GM12878 (cell line): Measurements from ENCODE around the gene GOLIM4. TPM values are rescaled to one million over a fixed set of nuclear protein-coding genes. Genes with fewer than 3 reads are reported as not detected.

Experiments
- ATAC-seq: fragments of 200-7000 bp; cut with Tn5 transposase; 3 replicates; pipeline ENCODE4 v1.9.1; 2020; ENCODE audit warnings: mild to moderate bottlenecking, moderate library complexity
- BruUV-seq: library from RNA; stranded (reverse); fragments of 400-500 nt; replicated peaks from 2 replicates; lab custom pipeline; 2021; lab: Mats Ljungman, UMichigan
- CTCF ChIA-PET: fragments of 300-600 bp; sonication (Branson Sonifier 250); formaldehyde crosslinking; extraction: SDS; loops from one replicate; lab custom pipeline; 2021; ENCODE audit warnings: inconsistent platforms; lab: Yijun Ruan, JAX
- POLR2A ChIA-PET: fragments of 350-600 bp; formaldehyde crosslinking; extraction: SDS; loops from one replicate; lab custom pipeline; 2021; ENCODE audit warnings: inconsistent platforms; lab: Charles Lee
- RAD21 ChIA-PET: fragments of 300-600 bp; sonication (Branson Sonifier 250); formaldehyde crosslinking; loops from one replicate; lab custom pipeline; 2023; ENCODE audit warnings: antibody characterized with exemption; ENCODE audit not compliant: unreplicated experiment; lab: Charles Lee
- SMC1A ChIA-PET: fragments of 300-600 bp; sonication (Branson Sonifier 250); formaldehyde crosslinking; loops from one replicate; lab custom pipeline; 2023; ENCODE audit not compliant: unreplicated experiment, uncharacterized antibody; lab: Charles Lee
- DNase-seq: peaks from one replicate; pipeline ENCODE4 v3.0.0-alpha.2; 2011; ENCODE audit warnings: low read depth, low spot score
- FAIRE-seq: peaks from 3 replicates; lab custom pipeline; 2011; peaks lifted over from hg19 to GRCh38; lab: Jason Lieb, UNC
- H2AFZ ChIP-seq: 2 replicates; pipeline ENCODE4 v1.6.0; 2011; ENCODE audit warnings: low read depth, low read length, control low read depth; ENCODE audit not compliant: control insufficient read depth
- H3K27ac ChIP-seq: 2 replicates; pipeline ENCODE4 v1.5.1; 2011; ENCODE audit warnings: control low read depth; ENCODE audit not compliant: control insufficient read depth, insufficient read depth
- H3K27me3 ChIP-seq, 2 experiments: replicated peaks in 1 of 2; 2 replicates each; pipeline versions ENCODE4 v1.6.0 to v1.6.1; 2011; ENCODE audit warnings: low read length in 1 of 2; ENCODE audit not compliant: control insufficient read depth in 2 of 2, insufficient read depth in 2 of 2
- H3K36me3 ChIP-seq, 2 experiments: 2 replicates each; pipeline ENCODE4 v1.5.1; 2011; ENCODE audit warnings: low read length in 1 of 2; ENCODE audit not compliant: control insufficient read depth in 2 of 2, insufficient read depth in 2 of 2
- H3K4me1 ChIP-seq: 2 replicates; pipeline ENCODE4 v1.6.1; 2011; ENCODE audit warnings: mild to moderate bottlenecking, low read length, moderate library complexity, mixed read lengths; ENCODE audit not compliant: control insufficient read depth, insufficient read depth
- H3K4me2 ChIP-seq: 2 replicates; pipeline ENCODE4 v1.6.0; 2011; ENCODE audit warnings: control low read depth; ENCODE audit not compliant: control insufficient read depth, insufficient read depth
- H3K4me3 ChIP-seq: fragments of 200-600 bp; sonication (generic); 2 replicates; pipeline ENCODE4 v1.5.1; 2016
- H3K79me2 ChIP-seq: 2 replicates; pipeline ENCODE4 v1.6.0; 2011; ENCODE audit warnings: low read length; ENCODE audit not compliant: control insufficient read depth, insufficient read depth
- H3K9ac ChIP-seq: 2 replicates; pipeline ENCODE4 v1.8.0; 2011; ENCODE audit warnings: low read length, control low read depth, mixed read lengths; ENCODE audit not compliant: control insufficient read depth, insufficient read depth
- H3K9me3 ChIP-seq: replicated peaks from 3 replicates; pipeline ENCODE4 v1.5.1; 2011; ENCODE audit warnings: mild to moderate bottlenecking, low read length; ENCODE audit not compliant: control insufficient read depth, insufficient read depth
- H4K20me1 ChIP-seq: 2 replicates; pipeline ENCODE4 v1.6.0; 2011; ENCODE audit not compliant: control insufficient read depth, insufficient read depth
- BCL3 ChIP-seq: IDR thresholded peaks from 2 replicates; pipeline ENCODE4 v1.6.1; 2011; ENCODE audit warnings: borderline replicate concordance, low read depth, mild to moderate bottlenecking, moderate library complexity, low read length; ENCODE audit not compliant: insufficient read depth, poor library complexity, severe bottlenecking
- BRCA1 ChIP-seq: IDR thresholded peaks from 2 replicates; pipeline ENCODE4 v1.6.1; 2011; ENCODE audit warnings: low read depth, low read length, improper control_type of control experiment
- ETV6 ChIP-seq, 2 experiments: fragments of 450-650 bp in 1 of 2; IDR thresholded peaks in 1 of 2; conservative IDR thresholded peaks in 1 of 2; 2 replicates each; pipeline ENCODE4 v1.6.1; 2014; ENCODE audit warnings: antibody characterized with exemption in 1 of 2, borderline replicate concordance in 1 of 2, low read depth in 1 of 2, mild to moderate bottlenecking in 1 of 2, moderate library complexity in 1 of 2
- IKZF1 ChIP-seq: fragments of 450-650 bp; conservative IDR thresholded peaks from 2 replicates; pipeline ENCODE4 v1.6.1; 2017; ENCODE audit warnings: antibody characterized with exemption, mild to moderate bottlenecking
- RAD21 ChIP-seq: IDR thresholded peaks from 2 replicates; pipeline ENCODE4 v1.6.1; 2011; ENCODE audit warnings: mild to moderate bottlenecking, low read depth, low read length, moderate library complexity; ENCODE audit not compliant: insufficient read depth
- ZNF24 ChIP-seq: fragments of 450-650 bp; IDR thresholded peaks from 2 replicates; pipeline ENCODE4 v1.6.1; 2017; ENCODE audit warnings: antibody characterized with exemption, mild to moderate bottlenecking
- ZNF274 ChIP-seq: IDR thresholded peaks from one replicate; pipeline ENCODE4 v1.8.0; 2011; ENCODE audit not compliant: insufficient read length, insufficient read depth
- WGBS: methylation state at CpG from one replicate; pipeline ENCODE4 v1.1.6; 2016; ENCODE audit warnings: low lambda C conversion rate; ENCODE audit not compliant: insufficient replicate concordance, insufficient coverage; ENCODE audit errors: missing lambda C conversion rate; 5-methylcytosine and 5-hydroxymethylcytosine counted together
- in situ Hi-C: fragments of 300-500 bp; cut with MboI; formaldehyde crosslinking; loops from 9 replicates; pipeline ENCODE4 v1.14.3; 2018; ENCODE audit warnings: mixed read lengths
- intact Hi-C: fragments of 100-400 bp; cut with micrococcal nuclease; formaldehyde crosslinking; loops from one replicate; pipeline ENCODE4 v1.14.2; 2022; ENCODE audit not compliant: unreplicated experiment
- polyA plus RNA-seq, 11 experiments: library from polyadenylated mRNA; depleted of rRNA in 4 of 11; unstranded in 6 of 11; stranded (reverse) in 5 of 11; fragments of >200 nt; fragmentation: Nextera tagmentation in 4 of 11; fragmentation: Illumina TruSeq in 1 of 11; extraction: Ambion mirVana in 4 of 11; extraction: Trizol in 1 of 11; gene quantifications; 1 replicate in 1 of 11; 2 replicates in 10 of 11; pipeline versions ENCODE4 v1.2.1 to v1.2.3, GENCODE V29; 2011 to 2016; ENCODE audit warnings: inconsistent platforms in 2 of 11, missing spikeins in 2 of 11, low read depth in 1 of 11
- total RNA-seq, 4 experiments: library from RNA; depleted of rRNA in 3 of 4; stranded (reverse); fragments of >200 nt in 3 of 4; fragmentation: Illumina TruSeq in 1 of 4; extraction: Trizol in 1 of 4; gene quantifications; 2 replicates each; pipeline versions ENCODE4 v1.2.1 to v1.2.3, GENCODE V29; 2013 to 2021

The GOLIM4 gene
- total and polyA plus RNA-seq, 10 of the 15 experiments (the other 5 are each of a cell fraction or from before 2014, with no cell fraction given): 11.1 to 32.4 (median 19.3) TPM

GRCh38 chr3:168052515-168052914 is 43.2 kb downstream of the GOLIM4 start:
- in situ Hi-C loops (no loop called here), intact Hi-C loops (loop anchor here (10.0 kb wide), 1 partner anchor 358 kb away; no protein-coding TSS in a partner anchor)
- ChIA-PET CTCF (interaction anchor here (0.7 to 12.6 kb wide), 22 partner anchors 9 to 568 kb away, joined by 3 to 318 read pairs (median 4); partner anchors contain the start of gene GOLIM4), POLR2A (interaction anchor here (0.7 to 2.0 kb wide), 4 partner anchors 28 to 44 kb away, joined by 3 to 7 read pairs (median 3); no protein-coding TSS in a partner anchor), SMC1A (interaction anchor here (0.9 to 10.3 kb wide), 15 partner anchors 9 to 113 kb away, joined by 3 to 186 read pairs (median 7); partner anchors contain the start of gene GOLIM4), RAD21 (interaction anchor here (1.0 to 4.1 kb wide), 11 partner anchors 10 to 159 kb away, joined by 3 to 28 read pairs (median 4); partner anchors contain the start of gene GOLIM4)
- no peak for TF ChIP-seq IKZF1
- no peak for TF ChIP-seq ZNF24
- TF ChIP-seq BRCA1: no peak
- TF ChIP-seq BCL3: no peak
- TF ChIP-seq RAD21: no peak
- no peak for TF ChIP-seq ETV6 (conservative IDR thresholded peaks at IDR 0.05 in 1 of 2, IDR thresholded peaks at IDR 0.05 in 1 of 2; ENCODE audit: borderline replicate concordance in 1 of 2, low read depth in 1 of 2)
- TF ChIP-seq ZNF274: no peak
- H3K4me1 ChIP-seq: peaks cover 12% of the 10 kb centered on the region
- DNase-seq (no peak), FAIRE-seq (peak; percentile 62), ATAC-seq (no peak)
- no TSS peak for BruUV-seq
- H3K9me3 ChIP-seq: peaks cover 8% of the 10 kb centered on the region; the same call in 2 of the 3 replicates
- no peak overlapping the region for H3K4me3 ChIP-seq
- H3K27me3 ChIP-seq: no peaks in the 10 kb centered on the region
- peak overlapping the region; percentile 75 for H3K4me2 ChIP-seq
- peak overlapping the region; percentile 24; the same call in 1 of the 2 replicates for H3K27ac ChIP-seq
- H3K9ac ChIP-seq: no peak overlapping the region
- H2AFZ ChIP-seq: no peak overlapping the region
- 49% methylated on average over 2 of the region's 2 CpGs for WGBS
- H3K79me2 ChIP-seq: peaks cover 16% of the 10 kb centered on the region
- no peaks in the 10 kb centered on the region; a peak in 1 of 4 replicates for H3K36me3 ChIP-seq
- no peaks in the 10 kb centered on the region for H4K20me1 ChIP-seq
